GM23248 (cell line): ENCODE results near the gene RIMS1.

Experiments
- EZH2 ChIP-seq: fragments of 200-600 bp; sonication (generic); IDR thresholded peaks from 2 replicates; pipeline ENCODE4 v1.6.1; 2018; ENCODE audit warnings: antibody characterized with exemption, mild to moderate bottlenecking; ENCODE audit not compliant: insufficient read depth, poor library complexity, severe bottlenecking
- EZH2phosphoT487 ChIP-seq: fragments of 200-600 bp; sonication (generic); IDR thresholded peaks from 2 replicates; pipeline ENCODE4 v1.6.1; 2018; ENCODE audit warnings: antibody characterized with exemption, moderate library complexity, mild to moderate bottlenecking, low read depth; ENCODE audit not compliant: insufficient read depth

DNA sequence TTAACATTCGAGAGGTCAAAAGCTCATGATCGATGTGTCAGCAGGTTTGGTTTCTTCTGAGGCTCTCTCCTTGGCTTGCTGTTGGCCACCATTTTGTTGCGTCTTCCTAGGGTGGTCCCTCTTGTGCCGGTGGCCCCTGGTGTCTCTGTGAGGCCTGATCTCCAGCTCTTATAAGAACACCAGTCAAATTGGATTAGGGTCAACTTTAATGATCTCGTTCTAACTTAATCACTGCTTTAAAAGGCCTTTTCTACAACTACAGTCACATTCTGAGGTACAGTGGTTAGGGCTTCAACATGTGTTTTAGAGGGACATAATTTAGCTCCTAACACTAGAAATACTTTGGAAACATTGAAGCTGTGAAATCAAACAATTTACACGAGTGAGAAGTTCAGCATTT lies 494.7 kb downstream of the RIMS1 start:
- TF ChIP-seq EZH2phosphoT487 (no peak), EZH2 (no peak)
